PC-9 (cell line): Measurements from ENCODE around the gene FAM168A. TPM values are rescaled to one million over a fixed set of nuclear protein-coding genes. Genes with fewer than 3 reads are reported as not detected.

ENCODE experiments used
- BruUV-seq: library from RNA; stranded (reverse); fragments of 400-500 nt; replicated peaks from 2 replicates; lab custom pipeline; 2021; lab: Mats Ljungman, UMichigan
- CTCF ChIA-PET: fragments of 300-600 bp; sonication (Branson Sonifier 250); formaldehyde crosslinking; loops from one replicate; lab custom pipeline; 2022; ENCODE audit warnings: antibody characterized with exemption; lab: Charles Lee
- POLR2A ChIA-PET: fragments of 300-600 bp; sonication (Branson Sonifier 250); formaldehyde crosslinking; loops from one replicate; lab custom pipeline; 2022; ENCODE audit warnings: antibody characterized with exemption; ENCODE audit not compliant: unreplicated experiment; lab: Charles Lee
- DNase-seq, 2 experiments: peaks; one replicate each; pipeline versions ENCODE4 v3.0.0 to v3.0.0-alpha.2; 2015 to 2022; ENCODE audit warnings: mixed read lengths in 1 of 2
- H2AFZ ChIP-seq: fragments of 200-600 bp; sonication (generic); 2 replicates; pipeline ENCODE4 v1.8.1; 2017; ENCODE audit warnings: antibody characterized with exemption
- H3F3A ChIP-seq: fragments of 200-600 bp; sonication (generic); 2 replicates; pipeline ENCODE4 v1.8.1; 2017; ENCODE audit warnings: antibody characterized with exemption, mild to moderate bottlenecking, low read depth; ENCODE audit not compliant: insufficient read depth
- H3K27ac ChIP-seq: fragments of 200-600 bp; sonication (generic); 2 replicates; pipeline ENCODE4 v1.6.1; 2016; ENCODE audit warnings: mixed run types
- H3K27me3 ChIP-seq: fragments of 200-600 bp; sonication (generic); 2 replicates; pipeline ENCODE4 v1.6.1; 2016; ENCODE audit warnings: low read depth, mixed run types; ENCODE audit not compliant: insufficient read depth
- H3K36me3 ChIP-seq: fragments of 200-600 bp; sonication (generic); 2 replicates; pipeline ENCODE4 v1.6.1; 2016; ENCODE audit warnings: low read depth, mixed run types
- H3K4me1 ChIP-seq: fragments of 200-600 bp; sonication (generic); replicated peaks from 2 replicates; pipeline ENCODE4 v1.6.1; 2016; ENCODE audit warnings: mixed run types; ENCODE audit not compliant: insufficient read depth
- H3K4me2 ChIP-seq: fragments of 200-600 bp; sonication (generic); 2 replicates; pipeline ENCODE4 v1.6.1; 2017; ENCODE audit warnings: mixed run types
- H3K4me3 ChIP-seq: fragments of 200-600 bp; sonication (generic); 2 replicates; pipeline ENCODE4 v1.6.1; 2016; ENCODE audit warnings: mixed run types
- H3K79me2 ChIP-seq: fragments of 200-600 bp; sonication (generic); 2 replicates; pipeline ENCODE4 v1.6.1; 2017; ENCODE audit warnings: low read depth, mixed run types
- H3K9me2 ChIP-seq: fragments of 200-600 bp; sonication (generic); 2 replicates; pipeline ENCODE4 v1.8.1; 2017; ENCODE audit warnings: mild to moderate bottlenecking; ENCODE audit not compliant: insufficient read depth
- H3K9me3 ChIP-seq: fragments of 200-600 bp; sonication (generic); 2 replicates; pipeline ENCODE4 v1.8.1; 2016; ENCODE audit warnings: low read depth; ENCODE audit not compliant: insufficient read depth
- H4K20me1 ChIP-seq: fragments of 200-600 bp; sonication (generic); 2 replicates; pipeline ENCODE4 v1.8.1; 2017; ENCODE audit not compliant: insufficient read depth
- EZH2 ChIP-seq: fragments of 200-600 bp; sonication (generic); IDR thresholded peaks from 2 replicates; pipeline ENCODE4 v1.8.0; 2017; ENCODE audit warnings: antibody characterized with exemption, low read depth
- intact Hi-C: fragments of 100-400 bp; cut with micrococcal nuclease; formaldehyde crosslinking; loops from one replicate; pipeline ENCODE4 v1.10.0; 2022; ENCODE audit not compliant: unreplicated experiment
- total RNA-seq: library from RNA; stranded (reverse); gene quantifications from 2 replicates; pipeline ENCODE4 v1.2.3, GENCODE V29; 2021
- TF ChIP-seq, protein P1 (sequence below): fragments of 200-600 bp; sonication (generic); conservative IDR thresholded peaks from 2 replicates; pipeline ENCODE4 v1.6.1; 2017; ENCODE audit warnings: mixed run types, antibody characterized with exemption, mild to moderate bottlenecking, moderate library complexity

Gene FAM168A
- total RNA-seq, 1 experiment from 2014 or later = 51.2 TPM

DNA sequence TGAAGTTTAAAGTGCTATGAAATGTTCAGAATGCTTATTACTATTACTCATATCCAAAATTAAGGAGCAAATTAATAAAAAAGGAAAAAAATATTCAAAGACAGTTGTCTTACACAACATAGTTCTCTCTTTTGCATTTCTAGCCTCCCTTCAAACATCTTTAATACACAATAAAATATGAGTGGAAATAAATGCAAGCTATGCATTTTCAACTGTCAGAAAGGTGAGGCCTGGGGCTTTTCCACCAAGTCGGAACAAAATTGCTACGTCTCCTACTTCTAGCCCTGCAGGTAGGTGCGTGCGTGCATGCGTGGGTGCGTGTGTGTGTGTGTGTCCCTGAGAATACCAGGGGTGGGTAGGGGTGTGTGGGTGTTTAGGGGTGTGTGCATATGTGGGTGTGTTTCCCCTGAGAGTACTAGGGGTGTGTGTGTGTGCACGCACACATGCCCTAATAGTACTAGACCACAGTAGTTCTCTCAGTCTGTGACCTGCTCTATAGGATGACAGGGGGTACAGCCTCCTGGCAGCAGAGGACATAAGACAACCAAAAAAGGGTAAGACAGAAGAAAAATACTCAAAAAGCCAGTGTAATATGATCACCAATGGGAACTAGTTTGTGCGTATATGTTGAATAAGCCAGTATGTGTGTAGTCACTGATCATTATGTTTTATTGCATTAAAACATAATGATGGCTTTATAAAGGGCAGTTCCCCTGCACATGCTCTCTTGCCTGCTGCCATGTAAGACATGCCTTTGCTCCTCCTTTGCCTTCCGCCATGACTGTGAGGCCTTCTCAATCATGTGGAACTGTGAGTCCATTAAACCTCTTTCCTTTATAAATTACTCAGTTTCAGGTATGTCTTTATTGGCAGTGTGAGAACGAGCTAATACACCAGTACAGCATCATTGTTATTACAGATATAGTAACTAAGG lies 89.4 kb downstream of the FAM168A start:
- no TSS peak for BruUV-seq
- no peak for TF ChIP-seq EZH2
- TF ChIP-seq, protein P1, sequence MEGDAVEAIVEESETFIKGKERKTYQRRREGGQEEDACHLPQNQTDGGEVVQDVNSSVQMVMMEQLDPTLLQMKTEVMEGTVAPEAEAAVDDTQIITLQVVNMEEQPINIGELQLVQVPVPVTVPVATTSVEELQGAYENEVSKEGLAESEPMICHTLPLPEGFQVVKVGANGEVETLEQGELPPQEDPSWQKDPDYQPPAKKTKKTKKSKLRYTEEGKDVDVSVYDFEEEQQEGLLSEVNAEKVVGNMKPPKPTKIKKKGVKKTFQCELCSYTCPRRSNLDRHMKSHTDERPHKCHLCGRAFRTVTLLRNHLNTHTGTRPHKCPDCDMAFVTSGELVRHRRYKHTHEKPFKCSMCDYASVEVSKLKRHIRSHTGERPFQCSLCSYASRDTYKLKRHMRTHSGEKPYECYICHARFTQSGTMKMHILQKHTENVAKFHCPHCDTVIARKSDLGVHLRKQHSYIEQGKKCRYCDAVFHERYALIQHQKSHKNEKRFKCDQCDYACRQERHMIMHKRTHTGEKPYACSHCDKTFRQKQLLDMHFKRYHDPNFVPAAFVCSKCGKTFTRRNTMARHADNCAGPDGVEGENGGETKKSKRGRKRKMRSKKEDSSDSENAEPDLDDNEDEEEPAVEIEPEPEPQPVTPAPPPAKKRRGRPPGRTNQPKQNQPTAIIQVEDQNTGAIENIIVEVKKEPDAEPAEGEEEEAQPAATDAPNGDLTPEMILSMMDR = no peak
- Histone ChIP-seq H2AFZ (no peak overlapping the region), H3K9me3 (no peaks in the 10 kb centered on the region), H4K20me1 (no peaks in the 10 kb centered on the region), H3K4me3 (no peak overlapping the region), H3F3A (no peaks in the 10 kb centered on the region), H3K27me3 (no peaks in the 10 kb centered on the region), H3K27ac (no peak overlapping the region), H3K36me3 (no peaks in the 10 kb centered on the region), H3K79me2 (no peaks in the 10 kb centered on the region), H3K4me1 (no peaks in the 10 kb centered on the region), H3K4me2 (no peak overlapping the region), H3K9me2 (no peaks in the 10 kb centered on the region)
- no peak for DNase-seq
- intact Hi-C loops = no loop called here
- CTCF ChIA-PET = no interaction called here
- POLR2A ChIA-PET = no interaction called here

DNA sequence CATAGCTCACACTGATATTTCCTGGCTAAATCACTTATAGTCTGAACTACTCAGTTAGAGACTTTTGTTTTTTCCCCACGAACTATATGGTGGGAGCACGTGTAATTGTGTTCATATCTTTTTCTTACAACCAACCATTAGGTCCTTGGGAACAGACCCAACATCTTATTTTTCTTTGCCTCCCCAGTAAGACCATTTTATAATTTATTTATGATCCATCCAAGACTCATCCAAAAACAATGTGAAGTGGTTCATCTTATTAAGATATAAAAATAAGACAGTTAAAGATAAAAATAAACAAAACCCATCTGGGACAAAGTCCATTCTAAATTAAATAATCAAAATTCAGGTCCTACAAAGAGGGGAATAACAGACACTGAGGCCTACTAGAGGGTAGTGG lies 90.8 kb downstream of the FAM168A start:
- Histone ChIP-seq H3K9me3 (no peaks in the 10 kb centered on the region), H3K79me2 (no peaks in the 10 kb centered on the region), H3K9me2 (no peaks in the 10 kb centered on the region), H2AFZ (no peak overlapping the region), H3F3A (no peaks in the 10 kb centered on the region), H4K20me1 (no peaks in the 10 kb centered on the region), H3K36me3 (no peaks in the 10 kb centered on the region), H3K27me3 (no peaks in the 10 kb centered on the region), H3K27ac (no peak overlapping the region), H3K4me1 (no peaks in the 10 kb centered on the region), H3K4me3 (no peak overlapping the region), H3K4me2 (no peak overlapping the region)
- no TSS peak for BruUV-seq
- CTCF ChIA-PET = no interaction called here
- DNase-seq = no peak
- intact Hi-C loops = no loop called here
- no peak for TF ChIP-seq EZH2
- TF ChIP-seq, protein P1 = no peak
- POLR2A ChIA-PET = interaction anchor here (0.7 kb wide), 1 partner anchor 84 kb away, joined by 3 read pairs; no protein-coding TSS in a partner anchor

DNA sequence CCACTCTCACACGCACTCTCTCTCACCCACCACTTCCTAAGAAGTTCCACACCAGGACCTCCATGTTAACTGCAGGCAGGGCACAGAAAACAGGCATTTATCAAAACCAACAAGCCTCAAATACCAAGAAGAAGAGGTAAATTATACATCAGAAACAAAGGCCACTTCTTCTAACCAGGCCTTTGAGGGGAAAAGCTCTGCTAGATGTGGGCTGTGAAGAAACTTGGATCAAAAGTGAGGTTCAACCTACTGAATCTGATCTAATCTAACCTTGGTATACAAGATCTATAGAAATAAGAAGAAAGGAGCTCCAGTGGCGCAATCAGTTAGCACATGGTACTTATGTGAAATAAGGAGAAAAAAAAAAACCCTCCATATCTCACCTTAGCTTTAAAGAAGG lies 91.9 kb downstream of the FAM168A start:
- no peak for TF ChIP-seq EZH2
- TF ChIP-seq, protein P1 = no peak
- Histone ChIP-seq H3K79me2 (no peaks in the 10 kb centered on the region), H3K27ac (no peak overlapping the region), H3K27me3 (no peaks in the 10 kb centered on the region), H4K20me1 (no peaks in the 10 kb centered on the region), H3K9me2 (no peaks in the 10 kb centered on the region), H3K4me3 (no peak overlapping the region), H3K4me1 (no peaks in the 10 kb centered on the region), H3K4me2 (no peak overlapping the region), H3K36me3 (no peaks in the 10 kb centered on the region), H3F3A (no peaks in the 10 kb centered on the region), H3K9me3 (no peaks in the 10 kb centered on the region), H2AFZ (no peak overlapping the region)
- DNase-seq = no peak
- ChIA-PET POLR2A (no interaction called here), CTCF (no interaction called here)
- no TSS peak for BruUV-seq
- intact Hi-C loops = no loop called here
